H9 (cell line): Measurements from ENCODE around the gene SPDYA. TPM values are rescaled to one million over a fixed set of nuclear protein-coding genes. Genes with fewer than 3 reads are reported as not detected.

Experiments
- DNase-seq: peaks from one replicate; pipeline ENCODE4 v3.0.0-alpha.2; 2017
- H2AFZ ChIP-seq: one replicate; pipeline ENCODE4 v1.6.1; 2013; ENCODE audit warnings: mild to moderate bottlenecking, low read length, control low read depth, moderate library complexity
- H2AK5ac ChIP-seq: 2 replicates; pipeline ENCODE4 v1.6.1; 2013; ENCODE audit warnings: low read length, control low read depth, mixed read lengths; ENCODE audit not compliant: insufficient read length
- H2BK120ac ChIP-seq: one replicate; pipeline ENCODE4 v1.6.1; 2013; ENCODE audit warnings: low read depth, mild to moderate bottlenecking, low read length, control low read depth, inconsistent platforms; ENCODE audit not compliant: poor library complexity, severe bottlenecking
- H2BK12ac ChIP-seq: 2 replicates; pipeline ENCODE4 v1.6.1; 2013; ENCODE audit warnings: low read length, control low read depth, mixed read lengths, low read depth; ENCODE audit not compliant: insufficient read length
- H2BK15ac ChIP-seq: 2 replicates; pipeline ENCODE4 v1.6.1; 2013; ENCODE audit warnings: low read depth, low read length, control low read depth
- H2BK20ac ChIP-seq: one replicate; pipeline ENCODE4 v1.6.1; 2013; ENCODE audit warnings: low read depth, mild to moderate bottlenecking, low read length, control low read depth, inconsistent platforms; ENCODE audit not compliant: poor library complexity, severe bottlenecking
- H2BK5ac ChIP-seq: 2 replicates; pipeline ENCODE4 v1.6.1; 2013; ENCODE audit warnings: low read length, control low read depth, mixed read lengths; ENCODE audit not compliant: insufficient read length
- H3K14ac ChIP-seq: 2 replicates; pipeline ENCODE4 v1.6.1; 2013; ENCODE audit warnings: low read length, control low read depth; ENCODE audit not compliant: insufficient read depth
- H3K18ac ChIP-seq: 2 replicates; pipeline ENCODE4 v1.6.1; 2013; ENCODE audit warnings: low read depth, mild to moderate bottlenecking, mixed read lengths, low read length, control low read depth; ENCODE audit not compliant: insufficient read length
- H3K23ac ChIP-seq: 2 replicates; pipeline ENCODE4 v1.6.1; 2013; ENCODE audit warnings: low read length, control low read depth, mixed read lengths, low read depth; ENCODE audit not compliant: insufficient read length
- H3K23me2 ChIP-seq: 2 replicates; pipeline ENCODE4 v1.6.1; 2013; ENCODE audit warnings: low read depth, mild to moderate bottlenecking, mixed read lengths, low read length, control low read depth; ENCODE audit not compliant: insufficient read length, poor library complexity, severe bottlenecking
- H3K27ac ChIP-seq: 2 replicates; pipeline ENCODE4 v1.5.1; 2013; ENCODE audit warnings: low read length, control low read depth, mixed read lengths, low read depth; ENCODE audit not compliant: insufficient read length
- H3K27me3 ChIP-seq: 2 replicates; pipeline ENCODE4 v1.6.1; 2013; ENCODE audit warnings: low read length, control low read depth, inconsistent platforms; ENCODE audit not compliant: insufficient read depth
- H3K4ac ChIP-seq: 2 replicates; pipeline ENCODE4 v1.6.1; 2013; ENCODE audit warnings: low read depth, mild to moderate bottlenecking, control low read depth, inconsistent platforms, low read length, moderate library complexity
- H3K4me1 ChIP-seq: 2 replicates; pipeline ENCODE4 v1.6.1; 2013; ENCODE audit warnings: low read length, control low read depth, inconsistent platforms; ENCODE audit not compliant: insufficient read depth
- H3K4me2 ChIP-seq: 2 replicates; pipeline ENCODE4 v1.6.1; 2013; ENCODE audit warnings: low read length, control low read depth, mixed read lengths; ENCODE audit not compliant: insufficient read length, insufficient read depth
- H3K56ac ChIP-seq: 2 replicates; pipeline ENCODE4 v1.6.1; 2013; ENCODE audit warnings: low read depth, mild to moderate bottlenecking, mixed read lengths, low read length, control low read depth; ENCODE audit not compliant: insufficient read length
- H3K79me1 ChIP-seq: 2 replicates; pipeline ENCODE4 v1.6.1; 2013; ENCODE audit warnings: low read depth, mild to moderate bottlenecking, moderate library complexity, low read length, control low read depth, inconsistent platforms; ENCODE audit not compliant: insufficient read depth, poor library complexity, severe bottlenecking
- H3K79me2 ChIP-seq: 2 replicates; pipeline ENCODE4 v1.6.1; 2013; ENCODE audit warnings: low read length, control low read depth, inconsistent platforms; ENCODE audit not compliant: insufficient read depth
- H3K9ac ChIP-seq: 2 replicates; pipeline ENCODE4 v1.6.1; 2013; ENCODE audit warnings: low read length, control low read depth, mixed read lengths; ENCODE audit not compliant: insufficient read length; ENCODE audit errors: extremely low read depth
- H3K9me3 ChIP-seq: one replicate; pipeline ENCODE4 v1.6.1; 2013; ENCODE audit warnings: low read depth, low read length, inconsistent platforms; ENCODE audit not compliant: control insufficient read depth
- H3T11ph ChIP-seq: one replicate; pipeline ENCODE4 v1.6.1; 2013; ENCODE audit warnings: mild to moderate bottlenecking, low read length, control low read depth, inconsistent platforms
- H4K20me1 ChIP-seq: one replicate; pipeline ENCODE4 v1.6.1; 2013; ENCODE audit not compliant: control insufficient read depth, insufficient read length, insufficient read depth
- H4K5ac ChIP-seq: 2 replicates; pipeline ENCODE4 v1.6.1; 2013; ENCODE audit warnings: low read depth, mild to moderate bottlenecking, mixed read lengths, low read length, control low read depth; ENCODE audit not compliant: insufficient read length
- H4K8ac ChIP-seq: replicated peaks from 2 replicates; pipeline ENCODE4 v1.6.1; 2013; ENCODE audit warnings: low read length, control low read depth, mixed read lengths, low read depth; ENCODE audit not compliant: insufficient read length
- H4K91ac ChIP-seq: 2 replicates; pipeline ENCODE4 v1.6.1; 2013; ENCODE audit warnings: low read depth, mild to moderate bottlenecking, moderate library complexity, mixed read lengths, low read length, control low read depth; ENCODE audit not compliant: insufficient read length
- H3K27ac Mint-ChIP-seq, 3 experiments: 2 replicates in 2 of 3; 3 replicates in 1 of 3; pipeline ENCODE4 v1.8.0; 2020 to 2021; ENCODE audit warnings: mixed read lengths in 3 of 3, mild to moderate bottlenecking in 1 of 3, moderate library complexity in 1 of 3
- H3K27me3 Mint-ChIP-seq: 2 replicates; pipeline ENCODE4 v1.8.0; 2021; ENCODE audit warnings: low read depth, mild to moderate bottlenecking, moderate library complexity, mixed read lengths
- H3K36me3 Mint-ChIP-seq, 3 experiments: 2 replicates in 2 of 3; 3 replicates in 1 of 3; pipeline ENCODE4 v1.8.0; 2020 to 2021; ENCODE audit warnings: low read depth in 3 of 3, mixed read lengths in 3 of 3; ENCODE audit not compliant: insufficient read depth in 1 of 3
- H3K4me1 Mint-ChIP-seq, 2 experiments: 2 replicates each; pipeline ENCODE4 v1.8.0; 2020; ENCODE audit warnings: mixed read lengths in 2 of 2
- H3K4me3 Mint-ChIP-seq, 2 experiments: 2 replicates in 1 of 2; 3 replicates in 1 of 2; pipeline ENCODE4 v1.8.0; 2020 to 2021; ENCODE audit warnings: mild to moderate bottlenecking in 2 of 2, mixed read lengths in 2 of 2, moderate library complexity in 1 of 2
- H3K9me3 Mint-ChIP-seq, 2 experiments: 2 replicates in 1 of 2; 3 replicates in 1 of 2; pipeline ENCODE4 v1.8.0; 2020; ENCODE audit warnings: mild to moderate bottlenecking in 2 of 2, mixed read lengths in 2 of 2, moderate library complexity in 1 of 2
- CTCF ChIP-seq: fragments of 200-600 bp; sonication (generic); conservative IDR thresholded peaks from 3 replicates; pipeline ENCODE4 v1.8.0; 2021; ENCODE audit warnings: antibody characterized with exemption, mild to moderate bottlenecking
- WGBS: extraction: QIAGEN DNeasy Blood & Tissue Kit; methylation state at CpG from one replicate; pipeline ENCODE4 v1.1.7; 2013; ENCODE audit warnings: missing lambda C conversion rate, low lambda C conversion rate, mixed read lengths; ENCODE audit not compliant: insufficient read length; ENCODE audit errors: extremely low coverage; 5-methylcytosine and 5-hydroxymethylcytosine counted together
- total RNA-seq: library from RNA; stranded (reverse); gene quantifications from 2 replicates; pipeline ENCODE4 v1.2.1, GENCODE V29; 2021

Gene SPDYA
- total RNA-seq, 1 experiment from 2014 or later = 0.52 TPM

DNA sequence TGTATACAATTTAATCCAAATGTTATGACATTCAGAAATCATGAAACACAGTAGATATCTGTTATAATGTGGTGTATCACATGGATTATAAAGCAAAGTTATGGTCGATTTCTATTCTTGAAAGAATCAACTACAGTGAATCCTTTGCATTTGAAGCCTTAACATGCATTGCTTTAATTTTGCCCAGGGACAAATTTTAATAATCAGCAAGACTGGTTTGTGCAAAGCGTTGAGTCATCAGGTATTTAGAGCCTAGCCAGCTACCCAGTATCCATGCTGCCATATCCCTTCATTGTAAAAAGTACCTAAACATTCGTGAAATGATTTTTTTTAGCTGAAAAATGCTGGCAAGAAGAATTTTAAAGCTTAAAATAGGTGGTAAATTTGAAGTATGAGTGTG is 8.9 kb upstream of the SPDYA start:
- no peak overlapping the region for H3K56ac ChIP-seq
- no peak overlapping the region for H3K9ac ChIP-seq
- no peak overlapping the region for H3K27ac ChIP-seq
- H3K9me3 Mint-ChIP-seq = no peaks in the 10 kb centered on the region
- no peak overlapping the region for H3T11ph ChIP-seq
- H3K23me2 ChIP-seq = no peaks in the 10 kb centered on the region
- H3K4me3 Mint-ChIP-seq = no peak overlapping the region
- no peaks in the 10 kb centered on the region for H3K27me3 Mint-ChIP-seq
- H4K5ac ChIP-seq = no peak overlapping the region
- H3K4ac ChIP-seq = no peak overlapping the region
- no peak overlapping the region for H3K4me2 ChIP-seq
- H2BK15ac ChIP-seq = no peak overlapping the region
- TF ChIP-seq CTCF = no peak
- no peak overlapping the region for H2BK120ac ChIP-seq
- no peaks in the 10 kb centered on the region for H3K9me3 ChIP-seq
- no peak overlapping the region for H2BK5ac ChIP-seq
- no peak overlapping the region for H3K23ac ChIP-seq
- no peak overlapping the region for H2AK5ac ChIP-seq
- no CpG with 5 or more reads among the region's 3 CpGs for WGBS
- H3K27ac Mint-ChIP-seq = no peak overlapping the region
- no peak overlapping the region for H2BK20ac ChIP-seq
- no peak overlapping the region for H2AFZ ChIP-seq
- H2BK12ac ChIP-seq = no peak overlapping the region
- H3K27me3 ChIP-seq = no peaks in the 10 kb centered on the region
- H3K4me1 ChIP-seq = no peaks in the 10 kb centered on the region
- H3K4me1 Mint-ChIP-seq = no peaks in the 10 kb centered on the region
- H4K91ac ChIP-seq = no peak overlapping the region
- H3K79me2 ChIP-seq = no peaks in the 10 kb centered on the region
- no peaks in the 10 kb centered on the region for H3K79me1 ChIP-seq
- no peaks in the 10 kb centered on the region for H4K20me1 ChIP-seq
- no peak overlapping the region for H3K18ac ChIP-seq
- no peak overlapping the region for H3K14ac ChIP-seq
- no peak overlapping the region for H4K8ac ChIP-seq
- no peak for DNase-seq
- H3K36me3 Mint-ChIP-seq = peaks cover 11 to 58% (median 47%) of the 10 kb centered on the region in 3 experiments; a peak in 6 of 7 replicates
